ENCODE data around the gene UBALD2. TPM values are rescaled to one million over a fixed set of nuclear protein-coding genes. Genes with fewer than 3 reads are reported as not detected.
"Not testable (repeated sequence)": the region's sequence is repeated elsewhere in the genome, so short reads cannot be mapped to it uniquely, and the experiment has no call there.

The UBALD2 gene
- total and polyA plus RNA-seq, 7 donors: 55.2 to 414 (median 135) TPM

DNA sequence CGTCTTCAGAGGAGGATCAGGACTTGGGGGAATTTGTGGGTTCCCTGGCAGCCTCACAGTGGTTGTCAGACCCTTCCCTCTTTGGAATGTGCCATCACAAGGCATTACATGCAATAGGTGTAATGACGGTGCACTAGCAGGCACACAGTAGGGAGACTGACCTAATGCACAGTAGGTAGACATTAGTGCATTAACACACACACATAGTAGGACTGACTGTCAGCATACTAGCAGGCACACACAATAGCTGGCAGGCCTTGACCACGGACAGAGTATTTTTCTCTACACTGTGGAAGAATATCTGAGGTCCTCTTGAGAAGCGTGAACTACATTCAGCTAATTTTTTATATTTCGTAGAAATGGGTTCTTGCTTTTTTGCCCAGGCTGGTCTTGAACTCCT, 10.9 kb upstream of the UBALD2 start:
- Histone ChIP-seq H3K36me3 (ENCODE audit: insufficient read depth in 1 of 2, low read depth in 1 of 2) (no peaks in the 10 kb centered on the region), H3K27ac (peak overlapping the region; percentile 87), H3K27me3 (ENCODE audit: insufficient read depth in 3 of 3, low read length in 2 of 3) (no peaks in the 10 kb centered on the region), H3K4me1 (peaks cover 36% of the 10 kb centered on the region), H3K4me3 (no peak overlapping the region), H3K9me3 (no peaks in the 10 kb centered on the region)
- TF ChIP-seq, protein P1, sequence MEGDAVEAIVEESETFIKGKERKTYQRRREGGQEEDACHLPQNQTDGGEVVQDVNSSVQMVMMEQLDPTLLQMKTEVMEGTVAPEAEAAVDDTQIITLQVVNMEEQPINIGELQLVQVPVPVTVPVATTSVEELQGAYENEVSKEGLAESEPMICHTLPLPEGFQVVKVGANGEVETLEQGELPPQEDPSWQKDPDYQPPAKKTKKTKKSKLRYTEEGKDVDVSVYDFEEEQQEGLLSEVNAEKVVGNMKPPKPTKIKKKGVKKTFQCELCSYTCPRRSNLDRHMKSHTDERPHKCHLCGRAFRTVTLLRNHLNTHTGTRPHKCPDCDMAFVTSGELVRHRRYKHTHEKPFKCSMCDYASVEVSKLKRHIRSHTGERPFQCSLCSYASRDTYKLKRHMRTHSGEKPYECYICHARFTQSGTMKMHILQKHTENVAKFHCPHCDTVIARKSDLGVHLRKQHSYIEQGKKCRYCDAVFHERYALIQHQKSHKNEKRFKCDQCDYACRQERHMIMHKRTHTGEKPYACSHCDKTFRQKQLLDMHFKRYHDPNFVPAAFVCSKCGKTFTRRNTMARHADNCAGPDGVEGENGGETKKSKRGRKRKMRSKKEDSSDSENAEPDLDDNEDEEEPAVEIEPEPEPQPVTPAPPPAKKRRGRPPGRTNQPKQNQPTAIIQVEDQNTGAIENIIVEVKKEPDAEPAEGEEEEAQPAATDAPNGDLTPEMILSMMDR (IDR thresholded peaks at IDR 0.05): no peak
- intact Hi-C loops (cut with DNase I): no loop called here
- ATAC-seq: no peak
- WGBS, 3 donors: 83 to 89% (median 89%) methylated on average over 5 of the region's 5 CpGs
- no peak for DNase-seq

DNA sequence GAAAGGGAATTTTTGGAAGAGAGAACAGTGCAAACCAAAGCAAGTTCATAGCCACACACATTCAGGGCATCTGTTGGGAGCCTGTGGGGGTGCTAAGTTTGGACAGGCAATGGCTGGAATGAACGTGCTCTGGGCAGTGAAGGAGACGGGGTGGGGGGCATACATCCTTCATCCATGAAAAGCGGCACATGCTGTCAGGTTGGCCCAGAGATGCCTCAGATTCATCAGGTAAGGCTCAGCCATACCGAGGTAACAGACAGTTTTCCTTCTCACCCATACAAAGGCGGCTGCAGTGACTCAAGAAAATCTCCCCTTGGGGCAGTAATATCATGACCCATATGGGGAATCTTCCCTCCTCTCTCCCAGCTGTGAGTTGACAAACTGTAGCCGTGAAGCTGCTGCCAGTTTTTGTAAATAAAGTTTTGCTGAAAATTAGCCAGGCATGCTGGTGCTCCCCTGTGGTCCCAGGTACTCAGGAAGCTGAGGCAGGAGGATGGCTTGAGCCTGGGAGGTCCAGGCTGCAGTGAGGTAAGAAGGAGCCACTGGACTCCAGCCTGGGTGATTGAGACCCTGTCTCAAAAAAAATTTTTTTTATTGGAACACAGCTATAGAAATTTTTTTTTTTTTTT, 9.2 kb upstream of the UBALD2 start:
- intact Hi-C loops (cut with DNase I): no loop called here
- no peak overlapping the region for H3K4me3 ChIP-seq
- DNase-seq (no peak), ATAC-seq (no peak)
- H3K4me1 ChIP-seq: peaks cover 30% of the 10 kb centered on the region
- 75 to 90% (median 76%) methylated on average over 6 of the region's 6 CpGs for WGBS, 3 donors
- H3K9me3 ChIP-seq: no peaks in the 10 kb centered on the region
- H3K27me3 ChIP-seq (ENCODE audit: insufficient read depth in 3 of 3, low read length in 2 of 3): no peaks in the 10 kb centered on the region
- TF ChIP-seq, protein P1 (IDR thresholded peaks at IDR 0.05): no peak
- H3K36me3 ChIP-seq (ENCODE audit: insufficient read depth in 1 of 2, low read depth in 1 of 2): no peaks in the 10 kb centered on the region
- no peak overlapping the region for H3K27ac ChIP-seq

DNA sequence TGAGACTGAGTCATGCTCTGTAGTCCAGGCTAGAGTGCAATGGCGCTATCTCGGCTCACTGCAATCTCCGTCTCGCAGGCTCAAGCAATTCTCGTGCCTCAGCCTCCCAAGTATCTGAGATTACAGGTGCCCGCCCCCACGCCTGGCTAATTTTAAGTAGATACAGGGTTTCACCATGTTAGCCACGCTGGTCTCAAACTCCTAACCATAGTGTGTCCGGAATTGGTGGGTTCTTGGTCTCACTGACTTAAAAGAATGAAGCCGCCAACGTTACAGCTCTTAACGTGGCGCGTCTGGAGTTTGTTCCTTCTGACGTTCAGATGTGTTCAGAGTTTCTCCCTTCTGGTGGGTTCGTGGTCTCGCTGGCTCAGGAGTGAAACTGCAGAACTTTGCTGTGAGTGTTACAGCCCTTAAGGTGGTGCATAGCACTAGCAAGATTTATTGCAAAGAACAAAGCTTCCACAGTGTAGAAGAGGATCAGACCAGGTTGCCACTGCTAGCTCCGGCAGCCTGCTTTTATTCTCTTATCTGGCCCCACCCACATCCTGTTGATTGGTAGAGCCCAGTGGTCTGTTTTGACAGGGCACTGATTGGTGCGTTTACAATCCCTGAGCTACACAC, 8.6 kb upstream of the UBALD2 start:
- not testable (repeated sequence) for DNase-seq

DNA sequence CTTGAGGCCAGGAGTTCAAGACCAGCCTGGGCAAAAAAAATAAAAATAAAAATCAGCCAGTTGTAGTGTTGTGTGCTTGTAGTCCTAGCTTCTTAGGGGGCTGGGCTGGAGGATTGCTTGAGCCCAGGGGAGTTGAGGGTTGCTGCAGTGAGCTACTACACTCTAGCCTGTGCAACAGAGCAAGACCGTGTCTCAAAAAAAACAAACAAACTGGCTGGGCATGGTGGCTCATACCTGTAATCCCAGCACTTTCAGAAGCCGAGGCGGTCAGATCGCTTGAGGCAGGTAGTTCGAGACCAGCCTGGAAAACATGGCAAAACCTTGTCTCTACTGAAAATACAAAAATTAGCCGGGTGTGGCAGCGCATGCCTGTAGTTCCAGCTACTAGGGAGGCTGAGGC, 4.9 kb upstream of the UBALD2 start:
- TF ChIP-seq, protein P1 (IDR thresholded peaks at IDR 0.05): no peak
- intact Hi-C loops (cut with DNase I): no loop called here
- DNase-seq (peak in 1 of 2 donors; percentile 28), ATAC-seq (no peak)
- peaks cover 27% of the 10 kb centered on the region for H3K4me1 ChIP-seq
- no peak overlapping the region for H3K4me3 ChIP-seq
- no peaks in the 10 kb centered on the region for H3K9me3 ChIP-seq
- 91 to 95% (median 91%) methylated on average over 7 of the region's 7 CpGs for WGBS, 3 donors
- peak overlapping the region; percentile 7 for H3K27ac ChIP-seq
- no peaks in the 10 kb centered on the region for H3K27me3 ChIP-seq (ENCODE audit: insufficient read depth in 3 of 3, low read length in 2 of 3)
- no peaks in the 10 kb centered on the region for H3K36me3 ChIP-seq (ENCODE audit: insufficient read depth in 1 of 2, low read depth in 1 of 2)

More for the DNA sequence above, 8.6 kb upstream of the UBALD2 start:
- H3K36me3 ChIP-seq (ENCODE audit: insufficient read depth in 1 of 2, low read depth in 1 of 2); intact Hi-C loops (cut with DNase I); H3K27ac ChIP-seq; ATAC-seq; H3K4me3 ChIP-seq; H3K9me3 ChIP-seq; H3K27me3 ChIP-seq (ENCODE audit: insufficient read depth in 3 of 3, low read length in 2 of 3): not testable (repeated sequence)
- 81 to 84% (median 82%) methylated on average over 19 of the region's 19 CpGs for WGBS, 3 donors
- H3K4me1 ChIP-seq: peaks cover 24% of the 10 kb centered on the region

DNA sequence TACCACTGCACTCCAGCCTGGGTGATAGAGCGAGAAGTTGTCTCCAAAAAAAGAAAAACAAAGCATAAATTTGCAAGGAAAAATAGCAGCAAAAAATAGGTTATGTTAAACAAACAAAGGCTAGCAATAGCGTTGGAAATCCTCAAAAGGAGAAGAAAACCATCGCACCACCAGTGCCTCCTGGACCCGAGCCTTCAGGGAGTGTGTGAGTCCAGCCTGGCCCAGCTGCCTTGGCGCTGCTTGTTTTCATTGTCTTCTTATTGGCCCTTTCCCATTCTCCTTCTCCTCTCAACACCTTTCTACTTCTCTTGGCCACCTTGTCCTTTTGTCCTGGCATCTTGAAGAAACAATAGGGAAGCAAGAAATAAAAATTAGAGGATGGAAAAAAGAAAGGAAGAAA, 4.5 kb upstream of the UBALD2 start:
- H3K27me3 ChIP-seq (ENCODE audit: insufficient read depth in 3 of 3, low read length in 2 of 3): no peaks in the 10 kb centered on the region
- 65 to 70% (median 68%) methylated on average over 5 of the region's 5 CpGs for WGBS, 3 donors
- ATAC-seq: no peak
- no peaks in the 10 kb centered on the region for H3K9me3 ChIP-seq
- H3K36me3 ChIP-seq (ENCODE audit: insufficient read depth in 1 of 2, low read depth in 1 of 2): no peaks in the 10 kb centered on the region
- TF ChIP-seq, protein P1 (IDR thresholded peaks at IDR 0.05): no peak
- intact Hi-C loops (cut with DNase I): no loop called here
- no peak overlapping the region for H3K27ac ChIP-seq
- no peak overlapping the region for H3K4me3 ChIP-seq
- peaks cover 27% of the 10 kb centered on the region for H3K4me1 ChIP-seq
- peak in 1 of 2 donors; percentile 24 for DNase-seq
